ENCODE data around the gene HTT-AS.

HTT-AS gene

GRCh38 chr4:3077796-3078195 is 3.5 kb upstream of the HTT-AS start:
- no peak overlapping the region for H3K4me3 ChIP-seq (ENCODE audit: low read length)
- no peak for TF ChIP-seq CTCF (IDR thresholded peaks at IDR 0.05; ENCODE audit: insufficient read depth, low read depth, low read length, missing control alignments)
- DNase-seq (ENCODE audit: low read depth) = no peak

GRCh38 chr4:3075652-3075981 is 1.3 kb upstream of the HTT-AS start:
- peak overlapping the region; percentile 93 for H3K4me3 ChIP-seq (ENCODE audit: low read length)
- no peak for TF ChIP-seq CTCF (IDR thresholded peaks at IDR 0.05; ENCODE audit: insufficient read depth, low read depth, low read length, missing control alignments)
- DNase-seq (ENCODE audit: low read depth) = no peak

- DNase-seq (ENCODE audit: low read depth) = peak; percentile 75
- peak overlapping the region; percentile 93 for H3K4me3 ChIP-seq (ENCODE audit: low read length)
- TF ChIP-seq CTCF (IDR thresholded peaks at IDR 0.05; ENCODE audit: insufficient read depth, low read depth, low read length, missing control alignments) = no peak
Observed at GRCh38 chr4:3074846-3075651, 711 bp upstream of the HTT-AS start.

GRCh38 chr4:3073158-3074077 is 920 bp downstream of the HTT-AS start:
- no peak for DNase-seq (ENCODE audit: low read depth)
- TF ChIP-seq CTCF (IDR thresholded peaks at IDR 0.05; ENCODE audit: insufficient read depth, low read depth, low read length, missing control alignments) = no peak
- peak overlapping the region; percentile 58 for H3K4me3 ChIP-seq (ENCODE audit: low read length)

GRCh38 chr4:3071811-3072210 is 2.5 kb downstream of the HTT-AS start:
- H3K4me3 ChIP-seq (ENCODE audit: low read length) = no peak overlapping the region
- TF ChIP-seq CTCF (IDR thresholded peaks at IDR 0.05; ENCODE audit: insufficient read depth, low read depth, low read length, missing control alignments) = no peak
- DNase-seq (ENCODE audit: low read depth) = no peak

- TF ChIP-seq CTCF (IDR thresholded peaks at IDR 0.05; ENCODE audit: insufficient read depth, low read depth, low read length, missing control alignments) = no peak
- no peak overlapping the region for H3K4me3 ChIP-seq (ENCODE audit: low read length)
- DNase-seq (ENCODE audit: low read depth) = no peak
Observed at GRCh38 chr4:3070709-3071500, 3.4 kb downstream of the HTT-AS start.

Data from epithelial cell of esophagus (primary cell).